Naive thymus-derived CD4-positive, alpha-beta T cell (primary cell): Measurements from ENCODE around the gene PCBP3. TPM values are rescaled to one million over a fixed set of nuclear protein-coding genes. Genes with fewer than 3 reads are reported as not detected.
"Not testable (repeated sequence)": the region's sequence is repeated elsewhere in the genome, so short reads cannot be mapped to it uniquely, and the experiment has no call there.

ENCODE experiments used
- ATAC-seq: fragments of 150-1000 bp; cut with Tn5 transposase; 2 replicates; pipeline ENCODE4 v1.10.0; 2021; ENCODE audit warnings: mild to moderate bottlenecking, moderate library complexity
- CTCF ChIA-PET: fragments of 350-600 bp; sonication (Branson Sonifier 250); formaldehyde crosslinking; loops from one replicate; lab custom pipeline; 2021; ENCODE audit warnings: antibody characterized with exemption; lab: Charles Lee
- POLR2A ChIA-PET: fragments of 350-600 bp; sonication (Branson Sonifier 250); formaldehyde crosslinking; loops from one replicate; lab custom pipeline; 2021; ENCODE audit warnings: antibody characterized with exemption, inconsistent platforms; lab: Charles Lee
- DNase-seq, 9 donors: peaks; one replicate each; pipeline versions ENCODE4 v3.0.0 to v3.0.0-alpha.2; 2020 to 2022; ENCODE audit warnings: mixed read lengths in 1 of 9
- H3K27ac ChIP-seq: one replicate; pipeline ENCODE4 v1.7.0; 2013; ENCODE audit warnings: mild to moderate bottlenecking, low read depth, low read length, moderate library complexity
- H3K27me3 ChIP-seq, 2 donors: one replicate each; pipeline ENCODE4 v1.7.0; 2013; ENCODE audit warnings: low read length in 2 of 2, mild to moderate bottlenecking in 2 of 2, moderate library complexity in 2 of 2; ENCODE audit not compliant: control insufficient read depth in 2 of 2, insufficient read depth in 2 of 2
- H3K36me3 ChIP-seq, 3 experiments: 1 replicate in 2 of 3; 2 replicates in 1 of 3; pipeline ENCODE4 v1.7.0; 2013; ENCODE audit warnings: low read length in 3 of 3, mild to moderate bottlenecking in 3 of 3, moderate library complexity in 1 of 3; ENCODE audit not compliant: insufficient read depth in 3 of 3, control insufficient read depth in 2 of 3
- H3K4me1 ChIP-seq, 2 donors: one replicate each; pipeline ENCODE4 v1.7.0; 2013; ENCODE audit warnings: low read length in 2 of 2, mild to moderate bottlenecking in 2 of 2, moderate library complexity in 1 of 2; ENCODE audit not compliant: control insufficient read depth in 2 of 2, insufficient read depth in 2 of 2
- H3K4me3 ChIP-seq: 2 replicates; pipeline ENCODE4 v1.7.0; 2013; ENCODE audit warnings: mild to moderate bottlenecking, low read length
- H3K9me3 ChIP-seq, 3 experiments: 1 replicate in 2 of 3; 2 replicates in 1 of 3; pipeline ENCODE4 v1.7.0; 2013; ENCODE audit warnings: low read length in 3 of 3; ENCODE audit not compliant: control insufficient read depth in 2 of 3
- H3K27ac Mint-ChIP-seq, 9 donors: one replicate each; pipeline ENCODE4 v1.8.0; 2020 to 2022; ENCODE audit warnings: mixed read lengths in 9 of 9, mild to moderate bottlenecking in 8 of 9, moderate library complexity in 5 of 9, inconsistent platforms in 2 of 9
- H3K27me3 Mint-ChIP-seq, 5 donors: one replicate each; pipeline ENCODE4 v1.8.0; 2021 to 2022; ENCODE audit warnings: mixed read lengths in 5 of 5, mild to moderate bottlenecking in 1 of 5
- H3K36me3 Mint-ChIP-seq, 5 donors: one replicate each; pipeline ENCODE4 v1.8.0; 2020 to 2022; ENCODE audit warnings: mixed read lengths in 5 of 5, mild to moderate bottlenecking in 3 of 5, inconsistent platforms in 1 of 5
- H3K4me1 Mint-ChIP-seq, 7 donors: one replicate each; pipeline ENCODE4 v1.8.0; 2020 to 2022; ENCODE audit warnings: mixed read lengths in 7 of 7, mild to moderate bottlenecking in 3 of 7, inconsistent platforms in 1 of 7
- H3K4me3 Mint-ChIP-seq, 10 donors: one replicate each; pipeline ENCODE4 v1.8.0; 2020 to 2022; ENCODE audit warnings: mild to moderate bottlenecking in 10 of 10, mixed read lengths in 10 of 10, moderate library complexity in 6 of 10, inconsistent platforms in 2 of 10
- H3K9me3 Mint-ChIP-seq, 11 donors: one replicate each; pipeline ENCODE4 v1.8.0; 2020 to 2022; ENCODE audit warnings: mixed read lengths in 11 of 11, mild to moderate bottlenecking in 4 of 11, inconsistent platforms in 1 of 11, moderate library complexity in 1 of 11
- intact Hi-C, 2 donors: fragments of 100-400 bp; cut with micrococcal nuclease; formaldehyde crosslinking; loops; one replicate each; pipeline ENCODE4 v1.15.1; 2023
- polyA plus RNA-seq, 2 donors: library from polyadenylated mRNA; unstranded; fragments of 300-500 nt; fragmentation: Illumina TruSeq; gene quantifications; one replicate each; pipeline ENCODE4 v1.2.3, GENCODE V29; 2021
- total RNA-seq, 6 experiments: library from RNA in 5 of 6; stranded (reverse) in 5 of 6; gene quantifications; 1 replicate in 5 of 6; 2 replicates in 1 of 6; pipeline ENCODE4 v1.2.3 and lab custom pipeline; 2021 to 2026

The PCBP3 gene
- total and polyA plus RNA-seq, 7 experiments from 2014 or later: 1.2 to 5.2 (median 1.6) TPM

DNA sequence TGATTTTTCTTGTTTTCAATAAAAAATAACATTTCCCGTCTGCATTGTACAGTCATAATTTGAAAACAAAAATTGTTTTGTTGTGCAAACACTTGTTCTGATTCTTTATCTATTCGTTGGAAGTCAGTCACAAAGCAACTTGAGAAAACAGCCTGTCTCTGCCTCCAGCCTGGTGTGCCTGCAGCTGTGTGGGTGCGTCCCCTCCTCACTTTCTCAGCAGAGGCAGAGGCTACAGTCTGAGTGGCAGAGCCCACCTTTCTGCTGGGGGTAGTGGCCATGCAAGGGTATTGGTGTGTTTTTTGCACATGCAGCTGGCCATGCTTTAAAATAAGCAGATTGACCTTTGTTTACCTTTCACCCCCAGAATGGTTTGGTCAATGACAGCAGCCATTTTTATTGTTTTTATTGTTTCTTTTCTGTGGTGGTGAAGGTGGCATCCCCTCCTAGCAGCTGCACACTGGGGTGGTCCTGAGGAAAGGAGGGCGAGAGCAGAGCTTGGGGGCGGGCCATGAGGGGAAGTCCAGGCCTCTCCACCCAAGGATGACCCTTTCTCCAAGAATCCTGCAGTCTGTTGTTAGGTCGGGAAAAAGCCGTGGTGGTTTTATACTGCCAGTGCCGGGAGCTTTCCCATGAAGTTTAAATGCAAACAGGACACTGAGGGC, 159.6 kb downstream of the PCBP3 start:
- CTCF ChIA-PET: no interaction called here
- DNase-seq (no peak), ATAC-seq (no peak)
- H3K27ac ChIP-seq: no peak overlapping the region
- H3K4me3 ChIP-seq: no peak overlapping the region
- no peaks in the 10 kb centered on the region for H3K27me3 ChIP-seq
- intact Hi-C loops: no loop called here
- H3K9me3 Mint-ChIP-seq: peaks cover 0 to 2% (median 0%) of the 10 kb centered on the region in 11 donors
- H3K4me3 Mint-ChIP-seq: no peak overlapping the region
- H3K36me3 ChIP-seq: no peaks in the 10 kb centered on the region
- H3K27me3 Mint-ChIP-seq: no peaks in the 10 kb centered on the region
- no peak overlapping the region for H3K27ac Mint-ChIP-seq
- H3K4me1 ChIP-seq: no peaks in the 10 kb centered on the region
- H3K36me3 Mint-ChIP-seq: peaks cover 0 to 9% (median 0%) of the 10 kb centered on the region in 5 donors
- POLR2A ChIA-PET: no interaction called here
- peaks cover 0 to 2% (median 0%) of the 10 kb centered on the region in 7 donors for H3K4me1 Mint-ChIP-seq
- no peaks in the 10 kb centered on the region for H3K9me3 ChIP-seq

DNA sequence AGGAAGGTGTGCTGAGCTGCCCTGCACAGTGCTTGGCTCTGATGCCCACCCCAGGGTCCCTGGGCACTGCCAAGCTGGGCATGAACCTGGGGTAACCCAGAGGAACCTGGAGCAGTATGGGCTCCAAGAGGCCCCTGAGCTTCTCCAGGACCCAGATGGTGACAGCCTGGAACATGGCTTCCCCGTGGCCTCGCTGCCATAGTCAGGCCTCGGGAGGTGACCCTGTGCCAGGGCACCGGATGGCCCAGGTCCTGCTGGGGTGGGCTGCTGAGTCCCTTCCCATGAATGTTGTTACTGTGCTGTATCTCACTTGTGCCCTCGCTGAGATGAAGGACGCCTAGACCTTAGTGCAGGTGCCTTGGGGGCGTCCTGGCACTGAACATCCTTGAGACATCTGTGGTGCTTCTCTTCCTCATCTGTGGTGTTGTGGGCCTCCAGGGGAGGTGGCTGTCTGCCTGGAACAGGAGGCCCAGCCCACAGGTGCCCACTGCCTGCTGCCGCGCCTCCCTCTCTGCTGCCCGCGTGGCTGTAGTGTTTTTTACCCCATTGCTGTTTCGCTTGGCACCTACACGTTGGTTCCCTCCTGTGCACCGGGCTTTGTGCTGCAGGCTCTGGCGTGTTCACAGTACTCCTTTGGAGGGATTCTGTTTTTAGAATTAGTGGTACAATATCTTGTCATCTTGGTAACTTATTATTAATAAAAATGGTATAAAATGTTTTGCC, 160.3 kb downstream of the PCBP3 start:
- Histone ChIP-seq H3K36me3 (no peaks in the 10 kb centered on the region), H3K9me3 (no peaks in the 10 kb centered on the region), H3K4me1 (no peaks in the 10 kb centered on the region), H3K27me3 (no peaks in the 10 kb centered on the region), H3K27ac (no peak overlapping the region), H3K4me3 (no peak overlapping the region)
- peaks cover 0 to 2% (median 0%) of the 10 kb centered on the region in 11 donors for H3K9me3 Mint-ChIP-seq
- H3K4me1 Mint-ChIP-seq: peaks cover 0 to 2% (median 0%) of the 10 kb centered on the region in 7 donors
- H3K4me3 Mint-ChIP-seq: no peak overlapping the region
- peaks cover 0 to 9% (median 0%) of the 10 kb centered on the region in 5 donors for H3K36me3 Mint-ChIP-seq
- intact Hi-C loops: no loop called here
- no peak overlapping the region for H3K27ac Mint-ChIP-seq
- ChIA-PET CTCF (no interaction called here), POLR2A (no interaction called here)
- DNase-seq (no peak), ATAC-seq (no peak)
- no peaks in the 10 kb centered on the region for H3K27me3 Mint-ChIP-seq

DNA sequence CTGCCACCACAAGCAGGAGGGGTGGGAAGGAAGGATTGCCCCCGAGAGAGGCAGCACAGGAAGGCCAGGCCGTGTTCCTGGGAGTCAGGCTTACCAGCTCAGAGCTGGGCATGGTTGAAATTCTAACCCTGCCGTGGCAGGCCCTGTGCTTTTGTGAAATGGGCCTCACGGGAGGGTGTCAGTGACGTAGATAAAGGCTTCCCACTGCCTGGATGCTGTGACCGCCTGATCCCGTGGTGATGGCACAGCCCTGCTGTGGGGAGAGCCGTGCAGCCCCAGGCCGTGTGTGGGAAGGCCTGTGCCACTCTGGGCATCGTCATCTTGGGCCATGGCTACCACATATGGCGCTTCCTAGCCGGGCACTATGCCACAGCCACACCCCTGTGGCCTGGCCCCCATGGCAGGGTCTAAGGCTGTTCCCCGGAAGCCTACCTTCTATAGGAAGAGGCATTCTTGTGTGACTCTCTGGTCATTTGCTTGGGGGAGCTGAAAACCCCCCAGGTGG, 161.3 kb downstream of the PCBP3 start:
- peaks cover 0 to 2% (median 0%) of the 10 kb centered on the region in 7 donors for H3K4me1 Mint-ChIP-seq
- peaks cover 0 to 2% (median 0%) of the 10 kb centered on the region in 11 donors for H3K9me3 Mint-ChIP-seq
- peaks cover 0 to 9% (median 0%) of the 10 kb centered on the region in 5 donors for H3K36me3 Mint-ChIP-seq
- H3K9me3 ChIP-seq: no peaks in the 10 kb centered on the region
- CTCF ChIA-PET: interaction anchor here (2.1 kb wide), 1 partner anchor 14 kb away, joined by 4 read pairs; no protein-coding TSS in a partner anchor
- no peak overlapping the region for H3K4me3 Mint-ChIP-seq
- POLR2A ChIA-PET: no interaction called here
- no peak overlapping the region for H3K27ac Mint-ChIP-seq
- ATAC-seq (no peak), DNase-seq (no peak)
- H3K4me1 ChIP-seq: no peaks in the 10 kb centered on the region
- no peaks in the 10 kb centered on the region for H3K36me3 ChIP-seq
- H3K4me3 ChIP-seq: no peak overlapping the region
- intact Hi-C loops: no loop called here
- H3K27me3 ChIP-seq: no peaks in the 10 kb centered on the region
- no peaks in the 10 kb centered on the region for H3K27me3 Mint-ChIP-seq
- no peak overlapping the region for H3K27ac ChIP-seq

DNA sequence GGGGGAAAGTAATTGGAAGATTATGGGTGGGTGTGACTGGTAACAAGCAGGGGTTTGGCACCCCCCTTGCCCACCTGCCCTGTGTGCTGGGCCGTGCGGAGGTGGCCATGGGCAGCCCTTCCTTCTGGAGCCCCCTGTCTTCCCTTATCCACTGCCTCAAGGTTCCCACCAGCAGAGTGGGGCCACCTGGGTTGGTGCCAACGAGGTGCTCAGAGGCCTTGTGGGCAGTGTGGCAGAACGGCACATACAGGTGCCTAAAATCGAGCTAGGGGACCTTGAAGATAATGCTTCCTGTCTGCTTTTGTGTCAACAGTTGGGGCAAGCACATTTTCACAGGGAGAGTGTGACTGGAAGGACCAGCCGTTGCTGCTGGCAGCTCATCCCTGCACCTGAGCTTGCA, 161.8 kb downstream of the PCBP3 start:
- ATAC-seq: no peak
- H3K4me1 ChIP-seq: no peaks in the 10 kb centered on the region
- CTCF ChIA-PET: interaction anchor here (2.1 kb wide), 1 partner anchor 13 kb away, joined by 4 read pairs; no protein-coding TSS in a partner anchor

DNA sequence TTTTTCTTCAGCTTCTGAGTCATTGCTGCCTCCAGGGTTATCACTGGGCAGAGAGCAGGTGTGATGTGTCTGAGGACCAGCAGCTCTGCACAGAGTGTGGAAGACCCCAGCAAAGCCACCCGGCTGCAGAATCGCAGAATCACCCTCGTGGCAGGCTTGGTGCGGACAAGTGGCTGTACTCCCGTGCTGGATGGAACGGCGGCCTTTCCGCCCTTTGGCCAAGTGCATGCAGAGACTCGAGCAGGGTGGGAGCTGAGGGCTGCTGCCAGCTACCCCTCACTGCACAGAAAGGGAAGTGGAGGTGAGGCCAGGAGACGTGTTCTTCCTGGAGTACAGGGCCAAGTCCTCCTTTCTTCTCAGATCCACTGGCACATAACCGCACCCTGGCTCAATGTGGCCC, 162.5 kb downstream of the PCBP3 start:
- Mint-ChIP-seq H3K4me3 (no peak overlapping the region), H3K27ac (no peak overlapping the region), H3K27me3 (no peaks in the 10 kb centered on the region), H3K9me3 (peaks cover 0 to 2% (median 0%) of the 10 kb centered on the region in 11 donors), H3K4me1 (peaks cover 0 to 2% (median 0%) of the 10 kb centered on the region in 7 donors), H3K36me3 (peaks cover 0 to 9% (median 0%) of the 10 kb centered on the region in 5 donors)
- DNase-seq: no peak
- no peaks in the 10 kb centered on the region for H3K9me3 ChIP-seq
- intact Hi-C loops: no loop called here
- no peak overlapping the region for H3K4me3 ChIP-seq
- no peak overlapping the region for H3K27ac ChIP-seq
- no peaks in the 10 kb centered on the region for H3K36me3 ChIP-seq
- no peaks in the 10 kb centered on the region for H3K4me1 ChIP-seq
- ChIA-PET CTCF (interaction anchor here (2.1 kb wide), 1 partner anchor 13 kb away, joined by 4 read pairs; no protein-coding TSS in a partner anchor), POLR2A (no interaction called here)
- H3K27me3 ChIP-seq: no peaks in the 10 kb centered on the region
- no peak for ATAC-seq

More for the DNA sequence above, 161.8 kb downstream of the PCBP3 start:
- Histone ChIP-seq H3K9me3 (no peaks in the 10 kb centered on the region), H3K36me3 (no peaks in the 10 kb centered on the region), H3K27ac (no peak overlapping the region), H3K4me3 (no peak overlapping the region), H3K27me3 (no peaks in the 10 kb centered on the region)
- POLR2A ChIA-PET: no interaction called here
- intact Hi-C loops: no loop called here
- no peak for DNase-seq
- Mint-ChIP-seq H3K27ac (peak overlapping the region in 1 of 9 donors; percentile 52), H3K4me1 (peaks cover 0 to 2% (median 0%) of the 10 kb centered on the region in 7 donors), H3K36me3 (peaks cover 0 to 9% (median 0%) of the 10 kb centered on the region in 5 donors), H3K4me3 (no peak overlapping the region), H3K27me3 (no peaks in the 10 kb centered on the region), H3K9me3 (peaks cover 0 to 2% (median 0%) of the 10 kb centered on the region in 11 donors)

DNA sequence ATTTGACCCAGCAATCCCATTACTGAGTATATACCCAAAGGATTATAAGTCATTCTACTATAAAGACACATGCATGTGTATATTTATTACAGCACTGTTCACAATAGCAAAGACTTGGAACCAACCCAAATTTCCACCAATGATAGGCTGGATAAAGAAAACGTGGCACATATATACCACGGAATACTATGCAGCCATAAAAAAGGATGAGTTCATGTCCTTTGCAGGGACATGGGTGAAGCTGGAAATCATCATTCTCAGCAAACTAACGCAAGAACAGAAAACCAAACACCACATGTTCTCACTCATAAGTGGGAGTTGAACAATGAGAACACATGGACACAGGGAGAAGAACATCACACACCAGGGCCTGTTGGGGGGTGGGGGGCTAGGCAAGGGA, 165.1 kb downstream of the PCBP3 start:
- H3K27ac ChIP-seq, H3K27ac Mint-ChIP-seq, H3K9me3 ChIP-seq, intact Hi-C loops, H3K4me3 ChIP-seq, H3K36me3 Mint-ChIP-seq, ATAC-seq, H3K27me3 Mint-ChIP-seq, H3K9me3 Mint-ChIP-seq, H3K4me3 Mint-ChIP-seq, H3K4me1 Mint-ChIP-seq, CTCF ChIA-PET, POLR2A ChIA-PET, H3K36me3 ChIP-seq, DNase-seq, H3K27me3 ChIP-seq, H3K4me1 ChIP-seq: not testable (repeated sequence)
